ENCODE measurements around the gene ANKRD13D.
A peak's percentile ranks its signal among the peaks of the same experiment; 100 is the strongest.

ANKRD13D gene

GRCh38 chr11:67262731-67263675 lies 26.1 kb upstream of the ANKRD13D start:
- DNase-seq, result peak; percentile 87

DNA sequence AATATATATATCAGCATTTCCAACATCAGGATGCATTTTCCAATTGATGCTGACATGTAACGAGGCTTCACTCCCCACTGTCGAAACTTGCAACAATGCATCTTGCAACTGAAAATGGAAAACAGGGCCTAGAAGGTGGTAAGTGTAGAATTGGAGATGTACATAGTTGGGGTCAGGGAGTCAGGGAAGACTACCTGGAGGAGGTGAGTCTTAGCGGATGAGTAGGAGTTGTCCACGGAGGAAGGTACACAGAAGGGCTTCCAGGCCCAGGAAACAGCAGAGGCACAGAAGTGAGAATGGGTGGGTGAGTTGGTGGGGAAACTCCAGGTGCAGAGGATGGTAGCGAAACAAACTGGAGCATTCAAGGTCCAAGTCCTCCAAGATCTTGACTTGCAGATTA lies 24.8 kb upstream of the ANKRD13D start:
- DNase-seq, result no peak

DNA sequence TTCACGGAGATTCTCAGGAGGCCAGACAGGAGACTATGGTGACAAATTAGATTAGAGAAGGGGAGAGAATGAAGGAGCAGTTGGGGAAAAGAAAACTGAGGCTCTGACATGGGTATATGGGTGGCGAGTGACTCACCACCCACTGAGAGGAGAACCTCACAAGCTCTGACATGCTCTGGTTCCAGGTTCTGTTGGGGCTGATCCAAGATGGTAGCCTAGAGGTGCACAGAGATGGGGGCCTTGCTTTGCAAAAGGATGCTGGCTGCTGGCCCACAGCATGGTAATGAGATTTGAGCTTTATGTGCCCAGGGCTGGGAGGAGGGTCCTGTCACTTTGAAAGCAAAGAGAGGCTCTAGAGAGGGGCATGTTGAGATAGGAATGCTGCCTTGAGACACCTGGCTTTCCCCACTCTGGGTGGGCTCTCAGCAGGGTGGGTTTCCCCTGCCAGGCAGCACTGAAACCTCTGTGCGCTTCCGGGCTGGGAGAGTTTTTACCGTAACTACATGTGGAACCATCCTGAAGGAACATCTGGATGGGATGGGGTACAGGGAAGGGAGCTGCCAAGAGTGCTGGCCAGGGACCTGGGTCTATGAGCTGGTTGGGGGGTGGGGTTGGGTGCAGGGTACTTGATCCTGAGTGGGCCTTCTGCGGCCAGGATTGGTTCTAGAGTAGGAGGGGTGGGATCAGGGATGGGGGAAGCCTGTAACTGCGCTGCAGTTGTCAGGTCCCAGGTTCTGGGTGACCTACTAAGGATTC lies 24.0 kb upstream of the ANKRD13D start:
- DNase-seq, result no peak

GRCh38 chr11:67265633-67266448 lies 23.3 kb upstream of the ANKRD13D start:
- DNase-seq, result peak; percentile 72

- DNase-seq, result peak; percentile 74
Measured at GRCh38 chr11:67266449-67267187, 22.5 kb upstream of the ANKRD13D start, which contains the start of gene GRK2. TSS of gene GRK2 (plus strand) at chr11:67266473. CDS start at chr11:67266700, 227 bp downstream.

DNA sequence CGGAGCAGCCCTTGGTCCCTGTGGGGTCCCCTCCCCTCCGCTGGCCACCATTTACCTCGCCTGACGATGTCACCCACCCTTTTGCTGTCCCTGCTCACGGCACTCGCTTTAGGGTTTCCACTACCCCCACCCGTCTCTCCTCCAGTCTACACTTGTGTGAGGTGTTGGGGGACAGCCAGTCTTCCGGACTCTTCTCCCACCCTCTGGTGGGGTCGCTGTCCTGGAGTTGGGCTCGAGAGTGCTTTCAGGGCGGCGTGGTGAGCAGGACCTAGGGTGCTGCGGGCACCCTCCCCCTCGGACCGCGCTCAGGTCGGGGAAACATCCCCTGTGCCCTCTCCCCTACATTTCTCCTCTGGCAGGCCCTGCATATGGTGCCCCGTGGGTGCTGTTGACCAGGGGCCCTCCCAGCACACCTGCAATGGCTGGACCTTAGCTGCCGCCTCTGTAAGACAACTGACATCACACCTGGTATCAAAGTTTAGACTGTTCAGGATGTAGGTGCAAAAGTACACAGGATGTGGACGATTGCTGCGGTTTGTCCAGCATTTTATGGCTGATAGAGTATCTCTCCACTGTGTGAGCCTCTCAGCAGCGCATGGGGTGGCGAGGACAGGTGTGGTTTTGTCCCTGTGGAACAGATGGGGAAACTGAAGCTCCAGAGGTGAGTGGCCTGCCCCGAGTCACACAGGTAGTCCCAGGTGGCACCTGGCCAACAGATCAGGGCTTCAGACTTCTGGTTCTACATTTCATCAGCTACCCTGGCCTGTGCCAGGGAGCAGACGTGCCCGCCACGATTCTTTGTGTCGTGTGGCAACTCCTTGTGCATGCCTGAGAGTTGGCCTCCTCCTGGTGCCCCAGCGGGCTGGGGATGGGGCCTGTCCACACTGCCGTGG lies 21.7 kb upstream of the ANKRD13D start:
- DNase-seq, result peak; percentile 38

- DNase-seq, result no peak
Measured at GRCh38 chr11:67268081-67268961, 20.8 kb upstream of the ANKRD13D start.

GRCh38 chr11:67268962-67269268 lies 20.2 kb upstream of the ANKRD13D start:
- no peak for DNase-seq

GRCh38 chr11:67269401-67270255 lies 19.5 kb upstream of the ANKRD13D start:
- no peak for DNase-seq

- no peak for DNase-seq
Measured at GRCh38 chr11:67270256-67271204, 18.6 kb upstream of the ANKRD13D start.

DNA sequence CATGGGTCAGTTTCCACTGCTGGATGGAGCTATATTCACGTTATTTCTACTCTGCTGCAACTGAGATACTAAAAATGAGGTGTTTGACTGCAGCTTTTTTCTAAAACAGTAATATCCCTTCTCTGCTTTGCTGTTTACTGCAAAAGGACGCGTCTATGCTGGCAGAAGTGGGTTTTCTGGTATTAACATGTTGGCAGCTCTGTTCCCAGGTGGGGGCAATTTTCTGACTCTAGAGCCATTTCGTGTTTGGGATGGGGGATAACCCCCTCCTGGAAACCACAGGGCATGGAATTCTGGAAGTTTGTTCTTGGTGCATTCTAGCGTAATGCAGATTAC lies 17.9 kb upstream of the ANKRD13D start:
- no peak for DNase-seq

DNA sequence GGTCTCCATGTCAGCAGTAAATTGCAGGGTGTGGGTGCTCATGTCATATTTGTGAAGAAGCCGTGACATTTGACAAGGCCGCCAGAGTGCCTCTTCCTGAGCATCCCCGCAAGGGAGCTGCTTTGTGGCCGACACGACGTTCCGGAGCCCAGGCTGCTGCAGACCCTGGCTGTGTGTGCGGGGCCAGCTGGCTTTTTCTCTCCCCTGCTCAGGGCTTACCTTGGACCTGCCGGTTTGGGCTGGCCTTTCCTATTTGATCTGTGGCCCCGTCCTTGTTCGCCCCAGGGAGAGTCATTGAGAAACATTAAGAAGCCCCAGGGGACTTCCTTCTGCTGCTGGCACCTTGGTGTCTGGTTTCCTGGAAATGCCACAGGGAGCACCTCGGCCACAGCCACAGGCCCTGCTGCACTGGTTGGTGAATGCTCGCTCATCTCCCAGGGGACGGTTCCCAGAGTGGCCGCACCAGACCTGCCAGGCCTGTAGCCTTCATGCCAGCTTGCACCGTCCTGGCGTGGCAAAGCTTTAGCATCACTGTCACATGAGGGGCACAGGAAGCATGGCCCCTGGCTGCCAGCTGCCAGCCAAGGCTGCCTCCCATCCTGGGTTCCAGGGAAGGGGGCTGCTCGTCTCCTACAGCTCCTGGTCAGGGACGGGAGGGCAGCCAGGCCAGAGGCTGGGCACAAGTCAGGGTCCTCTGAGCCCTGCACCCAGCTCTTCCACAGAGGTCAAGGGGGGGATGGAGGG lies 17.4 kb upstream of the ANKRD13D start:
- DNase-seq, result no peak

GRCh38 chr11:67272327-67273259 lies 16.5 kb upstream of the ANKRD13D start:
- DNase-seq, result no peak

GRCh38 chr11:67273260-67273990 lies 15.7 kb upstream of the ANKRD13D start:
- DNase-seq, result no peak

GRCh38 chr11:67274768-67275605 lies 14.1 kb upstream of the ANKRD13D start:
- no peak for DNase-seq
